Spleen (tissue), 7 donors: Measurements from ENCODE around the gene HDAC9.

Experiments
- POLR2A ChIP-seq, 3 donors: fragments of 450-650 bp; IDR thresholded peaks; one replicate each; pipeline ENCODE4 v1.5.1; 2017; ENCODE audit warnings: antibody characterized with exemption in 3 of 3, mild to moderate bottlenecking in 1 of 3
- TF ChIP-seq, protein P1 (sequence below), 11 experiments: fragments of 200-600 bp in 7 of 11; fragments of 450-650 bp in 4 of 11; sonication (generic) in 4 of 11; IDR thresholded peaks in 8 of 11; conservative IDR thresholded peaks in 3 of 11; 1 replicate in 7 of 11; 2 replicates in 4 of 11; pipeline versions ENCODE4 v1.4.0 to v1.8.0; 2016 to 2021; ENCODE audit warnings: antibody characterized with exemption in 11 of 11, inconsistent platforms in 4 of 11, mild to moderate bottlenecking in 1 of 11
- donor health status: DM: no; HTN: no; CAD: no; lungs with moderate emphysema.
- donor health status: DM: no; HTN: no; CAD: no.
- donor health status: DM: no; HTN: no; CAD: no.

DNA sequence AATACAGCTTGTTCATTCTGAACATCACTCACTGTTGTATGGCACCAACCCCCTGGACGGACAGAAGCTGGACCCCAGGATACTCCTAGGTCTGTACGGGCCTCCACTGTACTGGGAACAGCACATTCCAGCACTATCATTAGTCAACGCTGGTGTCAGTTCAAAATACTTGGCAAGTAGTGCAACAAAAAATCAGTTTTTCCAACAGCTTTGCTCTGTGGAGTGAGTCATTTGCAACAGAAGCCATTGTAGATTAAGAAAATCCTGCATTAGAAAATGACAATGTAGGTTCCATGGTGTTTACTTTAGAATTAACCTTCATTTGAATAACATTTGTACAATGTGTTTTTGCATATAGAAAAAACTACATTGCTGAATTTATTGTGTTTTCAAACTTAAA is 266.6 kb downstream of the HDAC9 start:
- TF ChIP-seq, protein P1, sequence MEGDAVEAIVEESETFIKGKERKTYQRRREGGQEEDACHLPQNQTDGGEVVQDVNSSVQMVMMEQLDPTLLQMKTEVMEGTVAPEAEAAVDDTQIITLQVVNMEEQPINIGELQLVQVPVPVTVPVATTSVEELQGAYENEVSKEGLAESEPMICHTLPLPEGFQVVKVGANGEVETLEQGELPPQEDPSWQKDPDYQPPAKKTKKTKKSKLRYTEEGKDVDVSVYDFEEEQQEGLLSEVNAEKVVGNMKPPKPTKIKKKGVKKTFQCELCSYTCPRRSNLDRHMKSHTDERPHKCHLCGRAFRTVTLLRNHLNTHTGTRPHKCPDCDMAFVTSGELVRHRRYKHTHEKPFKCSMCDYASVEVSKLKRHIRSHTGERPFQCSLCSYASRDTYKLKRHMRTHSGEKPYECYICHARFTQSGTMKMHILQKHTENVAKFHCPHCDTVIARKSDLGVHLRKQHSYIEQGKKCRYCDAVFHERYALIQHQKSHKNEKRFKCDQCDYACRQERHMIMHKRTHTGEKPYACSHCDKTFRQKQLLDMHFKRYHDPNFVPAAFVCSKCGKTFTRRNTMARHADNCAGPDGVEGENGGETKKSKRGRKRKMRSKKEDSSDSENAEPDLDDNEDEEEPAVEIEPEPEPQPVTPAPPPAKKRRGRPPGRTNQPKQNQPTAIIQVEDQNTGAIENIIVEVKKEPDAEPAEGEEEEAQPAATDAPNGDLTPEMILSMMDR (IDR thresholded peaks at IDR 0.05 in 8 of 11, conservative IDR thresholded peaks at IDR 0.05 in 3 of 11) = no peak
- TF ChIP-seq POLR2A (IDR thresholded peaks at IDR 0.05) = no peak
